ENCODE data around the gene EFNA5.

Gene EFNA5

GRCh38 chr5:107594253-107595045, 76.3 kb downstream of the EFNA5 start:
- H3K4me3 ChIP-seq (replicated peaks; ENCODE audit: low read depth, low read length) = no peak overlapping the region
- no peak for DNase-seq (ENCODE audit: extremely low read depth, insufficient read length)
- TF ChIP-seq CTCF (IDR thresholded peaks at IDR 0.05; ENCODE audit: insufficient read depth, low read length, poor library complexity, severe bottlenecking) = no peak
- H3K27me3 ChIP-seq (replicated peaks; ENCODE audit: control insufficient read depth, insufficient read depth, low read length) = no peaks in the 10 kb centered on the region
- H3K36me3 ChIP-seq (ENCODE audit: control insufficient read depth, insufficient read depth, low read length) = no peaks in the 10 kb centered on the region

- Histone ChIP-seq H3K4me3 (replicated peaks; ENCODE audit: low read depth, low read length) (no peak overlapping the region), H3K36me3 (ENCODE audit: control insufficient read depth, insufficient read depth, low read length) (no peaks in the 10 kb centered on the region), H3K27me3 (replicated peaks; ENCODE audit: control insufficient read depth, insufficient read depth, low read length) (no peaks in the 10 kb centered on the region)
- DNase-seq (ENCODE audit: extremely low read depth, insufficient read length) = no peak
- TF ChIP-seq CTCF (IDR thresholded peaks at IDR 0.05; ENCODE audit: insufficient read depth, low read length, poor library complexity, severe bottlenecking) = no peak
These were observed 77.7 kb downstream of the EFNA5 start for GRCh38 chr5:107593009-107593408.

GRCh38 chr5:107592515-107592914, 78.2 kb downstream of the EFNA5 start:
- TF ChIP-seq CTCF (IDR thresholded peaks at IDR 0.05; ENCODE audit: insufficient read depth, low read length, poor library complexity, severe bottlenecking) = no peak

GRCh38 chr5:107590686-107591085, 80.1 kb downstream of the EFNA5 start:
- H3K36me3 ChIP-seq (ENCODE audit: control insufficient read depth, insufficient read depth, low read length) = no peaks in the 10 kb centered on the region

More at GRCh38 chr5:107592515-107592914, 78.2 kb downstream of the EFNA5 start:
- Histone ChIP-seq H3K4me3 (replicated peaks; ENCODE audit: low read depth, low read length) (no peak overlapping the region), H3K27me3 (replicated peaks; ENCODE audit: control insufficient read depth, insufficient read depth, low read length) (no peaks in the 10 kb centered on the region), H3K36me3 (ENCODE audit: control insufficient read depth, insufficient read depth, low read length) (no peaks in the 10 kb centered on the region)
- DNase-seq (ENCODE audit: extremely low read depth, insufficient read length) = no peak

GRCh38 chr5:107589520-107590193, 81.1 kb downstream of the EFNA5 start:
- DNase-seq (ENCODE audit: extremely low read depth, insufficient read length) = no peak
- TF ChIP-seq CTCF (IDR thresholded peaks at IDR 0.05; ENCODE audit: insufficient read depth, low read length, poor library complexity, severe bottlenecking) = no peak
- H3K27me3 ChIP-seq (replicated peaks; ENCODE audit: control insufficient read depth, insufficient read depth, low read length) = no peaks in the 10 kb centered on the region
- H3K36me3 ChIP-seq (ENCODE audit: control insufficient read depth, insufficient read depth, low read length) = no peaks in the 10 kb centered on the region
- H3K4me3 ChIP-seq (replicated peaks; ENCODE audit: low read depth, low read length) = no peak overlapping the region

More at GRCh38 chr5:107590686-107591085, 80.1 kb downstream of the EFNA5 start:
- no peaks in the 10 kb centered on the region for H3K27me3 ChIP-seq (replicated peaks; ENCODE audit: control insufficient read depth, insufficient read depth, low read length)
- no peak overlapping the region for H3K4me3 ChIP-seq (replicated peaks; ENCODE audit: low read depth, low read length)
- no peak for TF ChIP-seq CTCF (IDR thresholded peaks at IDR 0.05; ENCODE audit: insufficient read depth, low read length, poor library complexity, severe bottlenecking)
- no peak for DNase-seq (ENCODE audit: extremely low read depth, insufficient read length)

All from GM06990 (cell line).